Tibial artery (tissue), 4 donors: ENCODE results near the gene CHD8.

Experiments used
- DNase-seq, 2 donors: peaks; one replicate each; pipeline ENCODE4 v3.0.0-alpha.2; 2019
- H3K27ac ChIP-seq, 2 donors: fragments of 200-600 bp; sonication (generic) in 1 of 2; 1 replicate in 1 of 2; 2 replicates in 1 of 2; pipeline ENCODE4 v1.5.1; 2018 to 2019; ENCODE audit warnings: mild to moderate bottlenecking in 1 of 2
- H3K27me3 ChIP-seq, 2 donors: fragments of 200-600 bp; sonication (generic) in 1 of 2; one replicate each; pipeline versions ENCODE4 v1.5.1 to v1.6.0; 2016 to 2019
- H3K36me3 ChIP-seq, 3 donors: fragments of 200-600 bp; sonication (generic) in 2 of 3; one replicate each; pipeline ENCODE4 v1.5.1; 2016 to 2019; ENCODE audit warnings: mild to moderate bottlenecking in 2 of 3
- H3K4me1 ChIP-seq, 4 donors: fragments of 200-600 bp; sonication (generic) in 2 of 4; 1 replicate in 3 of 4; 2 replicates in 1 of 4; pipeline ENCODE4 v1.5.1; 2016 to 2019
- H3K4me3 ChIP-seq, 2 donors: fragments of 200-600 bp; sonication (generic) in 1 of 2; 1 replicate in 1 of 2; 2 replicates in 1 of 2; pipeline ENCODE4 v1.5.1; 2018 to 2019; ENCODE audit warnings: mild to moderate bottlenecking in 2 of 2
- H3K9me3 ChIP-seq, 3 donors: fragments of 200-600 bp; sonication (generic) in 1 of 3; one replicate each; pipeline ENCODE4 v1.5.1; 2016 to 2019
- CTCF ChIP-seq, 2 experiments: fragments of 200-600 bp in 1 of 2; fragments of 450-650 bp in 1 of 2; IDR thresholded peaks; one replicate each; pipeline ENCODE4 v1.5.1; 2017 to 2019; ENCODE audit warnings: antibody characterized with exemption in 2 of 2, mild to moderate bottlenecking in 1 of 2, moderate library complexity in 1 of 2
- intact Hi-C: fragments of 100-400 bp; cut with DNase I; formaldehyde crosslinking; loops from one replicate; pipeline ENCODE4 v1.15.0; 2023; ENCODE audit warnings: low total_unique reads

Gene CHD8

GRCh38 chr14:21352587-21352986 is 103.3 kb downstream of the CHD8 start:
- no peak for DNase-seq
- Histone ChIP-seq H3K27me3 (peaks cover 0 to 2% of the 10 kb centered on the region in 2 donors), H3K36me3 (peaks cover 59 to 71% (median 61%) of the 10 kb centered on the region in 3 donors), H3K9me3 (no peaks in the 10 kb centered on the region), H3K27ac (no peak overlapping the region), H3K4me1 (no peaks in the 10 kb centered on the region), H3K4me3 (no peak overlapping the region)
- TF ChIP-seq CTCF (IDR thresholded peaks at IDR 0.05): no peak
- intact Hi-C loops: no loop called here

GRCh38 chr14:21350539-21350938 is 105.4 kb downstream of the CHD8 start:
- DNase-seq: no peak
- intact Hi-C loops: no loop called here

GRCh38 chr14:21347201-21347600 is 108.7 kb downstream of the CHD8 start:
- H3K4me3 ChIP-seq: no peak overlapping the region
- TF ChIP-seq CTCF (IDR thresholded peaks at IDR 0.05): no peak
- H3K27me3 ChIP-seq: peaks cover 0 to 2% of the 10 kb centered on the region in 2 donors
- H3K27ac ChIP-seq: no peak overlapping the region
- no peak for DNase-seq
- H3K9me3 ChIP-seq: no peaks in the 10 kb centered on the region
- H3K4me1 ChIP-seq: no peaks in the 10 kb centered on the region
- intact Hi-C loops: no loop called here
- H3K36me3 ChIP-seq: peaks cover 8 to 17% (median 15%) of the 10 kb centered on the region in 3 donors

More at GRCh38 chr14:21350539-21350938, 105.4 kb downstream of the CHD8 start:
- peaks cover 0 to 2% of the 10 kb centered on the region in 2 donors for H3K27me3 ChIP-seq
- no peak overlapping the region for H3K4me3 ChIP-seq
- H3K36me3 ChIP-seq: peaks cover 38 to 50% (median 44%) of the 10 kb centered on the region in 3 donors
- no peaks in the 10 kb centered on the region for H3K4me1 ChIP-seq
- no peaks in the 10 kb centered on the region for H3K9me3 ChIP-seq
- no peak for TF ChIP-seq CTCF (IDR thresholded peaks at IDR 0.05)
- no peak overlapping the region for H3K27ac ChIP-seq

- no peak for DNase-seq
- intact Hi-C loops: no loop called here
- no peak for TF ChIP-seq CTCF (IDR thresholded peaks at IDR 0.05)
These were observed 109.3 kb downstream of the CHD8 start for GRCh38 chr14:21346532-21347135.

GRCh38 chr14:21343035-21343794 is 112.7 kb downstream of the CHD8 start:
- intact Hi-C loops: no loop called here
- Histone ChIP-seq H3K4me1 (no peaks in the 10 kb centered on the region), H3K27me3 (peaks cover 0 to 5% of the 10 kb centered on the region in 2 donors), H3K9me3 (no peaks in the 10 kb centered on the region), H3K27ac (no peak overlapping the region), H3K36me3 (no peaks in the 10 kb centered on the region), H3K4me3 (no peak overlapping the region)
- TF ChIP-seq CTCF (IDR thresholded peaks at IDR 0.05): no peak
- no peak for DNase-seq

More at GRCh38 chr14:21346532-21347135, 109.3 kb downstream of the CHD8 start:
- H3K4me1 ChIP-seq: no peaks in the 10 kb centered on the region
- H3K36me3 ChIP-seq: peaks cover 3 to 11% (median 9%) of the 10 kb centered on the region in 3 donors
- H3K4me3 ChIP-seq: no peak overlapping the region
- H3K9me3 ChIP-seq: no peaks in the 10 kb centered on the region
- H3K27me3 ChIP-seq: peaks cover 0 to 2% of the 10 kb centered on the region in 2 donors
- no peak overlapping the region for H3K27ac ChIP-seq
